Stimulated activated naive CD4-positive, alpha-beta T cell (primary cell): Measurements from ENCODE around the gene CDH5.

Source experiments
- DNase-seq, 6 experiments: peaks; one replicate each; lab custom pipeline; 2025; lab: John Stamatoyannopoulos, UW

The CDH5 gene

DNA sequence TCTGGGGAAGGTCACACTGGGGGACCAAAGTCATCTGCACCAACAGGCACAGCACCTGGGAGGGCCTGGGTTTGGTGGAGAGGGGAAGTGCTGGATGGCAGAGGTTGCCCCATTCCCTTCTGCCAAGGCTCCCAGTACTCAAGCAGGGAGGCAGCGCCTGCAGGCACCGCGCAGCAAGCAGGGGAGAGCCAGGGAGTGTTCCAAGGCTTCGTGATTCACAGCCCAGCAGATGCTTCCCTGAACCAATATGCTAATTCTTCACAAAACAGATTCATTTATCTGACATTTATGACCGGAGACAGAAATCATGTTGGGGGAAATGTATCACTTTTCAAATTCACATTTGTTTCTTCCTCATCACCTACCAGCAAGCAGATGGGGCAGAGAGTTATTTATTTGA, 13.4 kb upstream of the CDH5 start:
- no peak for DNase-seq

DNA sequence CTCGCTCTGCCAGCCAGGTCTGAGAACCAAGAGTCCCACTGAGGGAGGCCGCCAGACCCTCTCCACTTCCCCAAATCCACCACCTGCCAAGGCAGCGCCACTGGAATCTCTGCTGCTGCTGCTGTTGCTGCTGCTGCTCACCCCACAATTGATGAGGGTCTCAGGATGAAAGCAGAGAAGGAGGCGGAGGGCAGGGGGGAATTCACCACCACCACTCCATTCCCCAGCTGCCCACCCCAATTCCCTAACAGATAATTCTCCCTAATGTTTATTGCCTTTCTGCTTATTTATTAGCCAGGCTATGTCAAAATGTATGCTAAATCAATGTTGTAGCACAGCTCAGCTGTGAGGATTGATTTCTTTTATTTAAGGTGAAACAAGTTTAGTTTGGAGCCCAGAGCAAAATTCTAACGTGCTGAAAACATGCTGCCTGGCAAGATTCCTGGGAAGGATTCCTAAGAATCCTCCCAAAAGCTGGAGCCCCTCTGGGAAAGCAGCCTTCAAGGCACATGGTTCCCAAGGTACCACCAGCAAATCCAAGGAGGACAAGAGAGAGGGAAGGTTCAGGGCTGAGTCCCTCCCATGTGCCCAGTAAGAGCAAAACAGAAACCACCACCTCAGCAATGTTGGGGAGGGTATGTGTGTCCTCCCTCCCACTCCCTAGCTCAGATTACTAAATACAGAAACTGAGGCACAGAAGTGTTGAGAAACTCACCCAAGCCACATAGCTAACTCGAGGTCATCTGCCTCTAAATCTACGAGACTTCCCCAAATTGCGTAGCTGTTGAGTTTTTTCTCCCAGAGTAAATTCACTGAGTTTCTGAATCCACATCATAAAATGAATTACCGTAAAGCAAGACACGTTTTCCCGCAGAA, 12.2 kb upstream of the CDH5 start:
- no peak for DNase-seq

DNA sequence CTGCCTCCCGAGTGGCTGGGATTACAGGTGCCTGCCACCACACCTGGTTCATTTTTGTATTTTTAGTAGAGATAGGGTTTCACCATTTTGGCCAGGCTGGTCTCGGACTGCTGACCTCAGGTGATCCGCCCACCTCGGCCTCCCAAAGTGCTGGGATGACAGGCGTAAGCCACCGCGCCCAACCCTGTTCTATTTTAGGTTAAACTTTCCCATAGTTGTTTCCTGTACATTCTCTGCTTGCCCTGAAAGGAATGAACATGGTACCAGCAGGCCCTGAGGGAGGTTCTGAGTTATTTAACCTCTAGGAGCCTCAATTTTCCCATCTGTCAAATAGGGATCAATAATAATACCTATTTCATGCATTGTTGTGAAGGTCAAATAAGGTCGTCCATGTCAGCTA, 11.0 kb upstream of the CDH5 start:
- no peak for DNase-seq

DNA sequence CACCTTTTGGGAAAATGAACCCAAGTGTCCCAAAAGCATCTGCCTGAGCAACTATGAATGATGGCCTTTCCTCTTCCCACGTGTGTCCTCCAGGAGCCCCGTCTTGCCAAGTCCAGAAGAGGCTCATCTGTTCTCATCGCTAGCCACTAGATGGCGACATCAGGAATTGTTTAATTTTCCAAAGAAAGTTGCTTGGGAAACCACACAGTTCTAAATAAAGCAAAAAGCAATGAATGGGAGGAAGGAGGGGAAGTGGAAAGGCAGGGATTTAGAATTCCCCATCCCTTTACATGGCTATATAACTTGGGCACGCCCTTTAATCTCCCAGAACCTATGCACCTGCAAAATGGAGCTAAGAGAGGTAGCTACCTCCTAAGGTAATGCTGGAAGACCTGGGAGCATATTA, 9.0 kb upstream of the CDH5 start:
- DNase-seq: no peak

DNA sequence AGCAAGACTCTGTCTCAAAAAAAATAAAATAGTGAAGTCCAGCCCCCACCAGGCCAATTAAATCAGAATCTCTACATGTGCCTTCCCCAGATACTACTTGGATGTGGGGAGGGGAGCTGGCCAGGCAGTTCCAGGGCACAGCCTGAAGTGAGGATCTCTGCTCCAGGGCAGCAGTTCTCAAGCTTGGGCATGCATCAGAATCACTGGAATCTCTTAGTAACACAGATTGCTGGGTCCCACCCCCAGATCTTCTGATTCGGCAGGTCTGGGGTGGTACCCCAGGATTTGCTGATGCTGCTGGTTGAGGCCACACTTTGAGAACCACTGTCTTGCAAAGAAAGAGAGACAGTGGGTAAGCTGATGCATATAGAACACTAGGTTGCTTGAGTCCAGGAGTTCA, 8.3 kb upstream of the CDH5 start:
- no peak for DNase-seq

DNA sequence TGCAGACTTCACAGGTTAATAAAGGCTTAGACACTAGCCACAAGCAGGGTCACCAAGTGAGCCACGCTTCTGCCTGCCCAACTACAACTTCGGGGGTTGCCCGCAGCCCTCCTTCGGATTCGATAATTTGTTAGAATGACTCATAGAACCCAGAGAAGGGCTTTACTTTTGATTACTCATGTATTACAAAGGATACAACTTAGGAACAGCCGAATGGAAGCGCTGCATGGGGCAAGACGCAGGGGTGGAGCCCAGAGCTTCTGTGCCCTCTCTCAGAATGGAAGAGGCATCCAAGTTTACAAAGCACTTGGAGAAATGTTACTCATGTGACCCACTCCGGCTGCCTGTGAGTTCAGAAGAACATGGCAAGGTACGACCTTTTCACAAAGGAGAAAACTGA, 7.5 kb upstream of the CDH5 start:
- no peak for DNase-seq

DNA sequence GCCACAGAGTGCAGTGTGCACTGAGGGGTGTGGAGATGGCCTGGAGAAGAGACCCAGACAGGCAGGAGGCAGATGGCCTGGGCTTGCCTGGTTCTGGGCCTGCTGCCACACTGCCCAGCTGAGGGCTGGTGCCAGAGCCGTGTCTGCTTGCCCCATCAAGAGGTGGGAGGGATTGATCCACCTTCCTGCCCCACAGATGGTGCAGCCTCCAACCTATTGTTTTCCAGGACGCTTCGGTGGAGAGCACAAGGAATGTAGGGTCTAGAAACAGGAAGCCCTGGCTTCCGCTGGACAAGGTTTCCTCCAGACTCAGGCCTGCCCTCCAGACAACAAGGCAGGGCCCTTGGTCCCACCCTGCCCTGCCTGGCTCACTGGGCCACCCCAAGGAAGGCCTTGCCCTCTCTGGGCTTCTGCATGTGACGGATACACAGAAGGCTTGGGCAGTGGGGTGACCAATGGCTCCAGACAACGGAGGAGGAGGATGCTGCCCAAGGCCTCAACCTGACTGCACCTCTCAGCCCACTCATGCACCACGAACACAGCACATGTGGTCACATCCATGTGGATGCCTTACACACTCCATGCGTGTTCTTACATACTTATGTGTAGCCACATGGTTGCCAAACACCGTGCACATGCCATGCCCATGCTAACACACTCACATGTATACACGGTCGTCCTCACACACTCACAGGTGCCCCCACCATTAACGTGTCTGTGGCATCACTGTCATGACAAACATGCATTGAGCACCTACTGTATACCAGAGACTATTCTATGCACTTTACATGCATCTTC, 6.5 kb upstream of the CDH5 start:
- DNase-seq: no peak

DNA sequence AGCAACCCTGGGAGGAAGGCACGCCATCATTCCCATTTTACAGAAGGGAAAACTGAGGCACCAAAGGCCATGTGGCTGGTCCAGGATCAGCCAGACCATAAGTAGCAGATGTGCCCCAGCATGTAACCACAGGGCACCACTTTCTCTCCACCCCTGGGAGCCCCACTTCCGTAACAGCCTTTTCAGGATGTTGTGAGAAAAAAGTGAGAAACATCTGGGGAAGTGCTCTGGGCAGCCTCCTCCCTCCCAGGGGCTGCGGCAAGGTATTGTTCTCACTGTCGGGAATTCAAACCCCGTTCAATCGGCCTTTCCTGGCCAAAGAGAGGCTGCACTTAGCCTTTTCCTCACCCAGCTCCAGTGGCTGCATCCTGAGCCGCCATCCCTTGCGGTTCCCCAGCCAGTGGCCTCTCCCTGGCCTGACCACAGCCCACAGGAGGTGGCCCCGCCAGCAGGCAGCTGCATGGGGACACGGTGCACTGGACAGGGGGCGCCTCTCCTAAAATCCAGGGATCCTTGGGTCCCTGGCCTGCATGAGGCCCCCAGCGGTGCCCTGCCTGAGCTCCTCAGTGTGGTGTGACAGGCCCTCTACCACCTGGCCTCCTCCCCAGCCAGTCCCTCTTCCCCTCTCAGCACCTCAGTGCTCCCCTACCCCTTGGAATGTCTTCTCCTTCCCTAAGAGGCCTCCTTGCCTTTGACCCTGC, 5.7 kb upstream of the CDH5 start:
- DNase-seq: no peak

DNA sequence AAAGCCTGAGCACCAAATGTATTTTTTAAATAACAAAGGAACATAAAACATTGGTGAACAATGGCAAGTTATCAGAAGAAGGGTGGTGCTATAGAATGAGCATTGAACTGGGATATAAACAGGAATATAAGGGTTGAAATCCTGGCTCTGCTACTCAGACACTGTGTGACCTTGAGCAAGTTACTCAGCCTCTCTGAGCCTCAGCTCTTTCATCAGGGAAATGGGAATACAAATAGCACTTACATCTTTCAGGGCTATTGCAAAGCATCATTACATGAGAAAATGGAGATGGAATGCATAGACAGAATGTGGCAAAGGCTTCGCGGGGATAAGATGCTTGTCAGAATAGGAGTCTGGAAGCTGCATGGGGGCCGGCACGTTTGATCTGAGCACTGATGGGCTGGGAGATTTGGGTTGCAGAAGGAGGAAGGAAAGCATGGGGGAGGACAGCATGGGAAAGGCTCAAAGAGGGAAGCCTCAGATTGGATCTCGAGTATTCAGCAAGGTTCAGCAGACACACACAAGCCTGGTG, 4.8 kb upstream of the CDH5 start:
- no peak for DNase-seq

DNA sequence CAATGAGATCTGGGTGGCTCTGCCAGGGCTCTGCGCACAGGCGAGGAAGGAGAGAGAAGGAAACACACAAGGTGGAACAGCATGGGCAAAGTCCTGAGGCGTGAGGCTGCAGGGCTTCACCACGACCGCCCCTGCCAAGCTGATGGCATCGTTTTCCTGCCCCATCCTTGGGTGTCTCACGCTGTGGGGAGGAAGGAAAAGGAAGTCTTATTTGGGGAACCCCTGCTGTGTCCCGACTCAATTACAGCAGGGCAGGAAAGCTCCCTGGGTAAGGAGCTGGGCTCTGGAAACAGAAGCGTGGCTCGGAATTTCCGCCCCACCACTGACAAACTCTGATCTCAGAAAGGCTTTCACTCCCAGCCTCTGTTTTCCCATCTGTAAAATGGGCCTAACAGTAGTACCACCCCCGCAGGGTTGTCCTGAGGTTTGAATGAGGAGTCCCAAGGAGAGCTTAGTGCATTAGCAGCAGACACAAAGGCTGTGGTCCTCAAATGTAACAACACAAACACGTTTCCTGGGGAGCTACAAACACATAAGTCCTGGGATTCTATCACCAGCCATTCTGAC, 3.2 kb upstream of the CDH5 start:
- no peak for DNase-seq

DNA sequence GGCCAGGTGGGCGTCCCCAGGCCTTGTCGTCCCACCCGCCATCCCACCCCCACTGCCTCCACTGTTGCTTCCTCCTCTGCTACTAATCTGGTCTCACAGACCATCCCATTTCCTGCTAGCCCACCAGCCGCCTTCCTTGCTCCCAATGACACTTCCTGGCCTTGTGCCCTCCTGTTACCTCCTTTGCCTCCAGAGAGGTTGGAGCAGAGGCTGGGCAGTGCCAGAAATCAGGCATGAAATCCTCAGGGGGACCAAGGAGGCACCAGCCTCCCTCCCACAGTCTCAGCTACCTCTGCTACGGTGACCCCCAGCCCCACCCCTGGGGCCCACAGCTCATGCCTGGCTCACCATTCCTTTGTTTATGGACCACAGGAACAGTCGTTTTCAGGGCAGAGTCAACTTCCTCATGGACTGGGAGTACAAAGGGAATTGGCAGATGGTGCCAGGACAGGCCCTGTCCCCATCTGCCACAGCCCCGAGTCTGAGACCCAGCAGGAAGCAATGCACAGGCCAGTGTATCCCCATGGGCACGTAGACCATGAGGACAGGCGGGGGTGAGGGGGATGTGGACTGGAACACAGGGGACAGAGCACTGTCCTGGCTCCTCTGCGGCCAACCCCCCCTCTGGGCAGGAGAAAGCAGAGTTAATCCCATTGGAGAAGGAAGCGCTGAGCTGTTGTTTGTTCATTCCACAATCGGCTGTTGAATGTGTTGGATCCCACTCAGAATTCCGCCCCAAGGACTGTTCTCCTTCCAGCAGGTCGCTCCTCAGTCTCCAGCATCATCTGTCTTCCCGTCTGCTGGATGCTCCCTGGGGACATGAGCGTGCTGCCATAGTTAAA, 2.2 kb upstream of the CDH5 start:
- DNase-seq: no peak

DNA sequence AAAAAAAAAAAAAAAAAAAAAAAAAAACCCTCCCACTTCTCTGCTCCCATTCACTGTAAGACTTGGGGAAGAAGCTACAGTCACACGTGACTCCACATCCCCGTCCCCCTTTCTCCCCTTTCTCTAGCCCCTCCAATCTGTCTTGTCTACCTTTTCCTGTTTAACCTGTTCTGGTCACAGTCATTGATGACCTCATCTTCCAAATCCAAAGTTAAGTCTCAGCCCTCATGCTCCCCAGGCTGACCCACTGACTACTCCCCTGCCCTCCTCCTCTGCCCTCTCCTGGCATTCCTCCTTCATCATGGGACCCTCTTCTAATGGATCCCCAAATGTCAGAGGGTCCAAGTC, 1.6 kb upstream of the CDH5 start:
- no peak for DNase-seq

DNA sequence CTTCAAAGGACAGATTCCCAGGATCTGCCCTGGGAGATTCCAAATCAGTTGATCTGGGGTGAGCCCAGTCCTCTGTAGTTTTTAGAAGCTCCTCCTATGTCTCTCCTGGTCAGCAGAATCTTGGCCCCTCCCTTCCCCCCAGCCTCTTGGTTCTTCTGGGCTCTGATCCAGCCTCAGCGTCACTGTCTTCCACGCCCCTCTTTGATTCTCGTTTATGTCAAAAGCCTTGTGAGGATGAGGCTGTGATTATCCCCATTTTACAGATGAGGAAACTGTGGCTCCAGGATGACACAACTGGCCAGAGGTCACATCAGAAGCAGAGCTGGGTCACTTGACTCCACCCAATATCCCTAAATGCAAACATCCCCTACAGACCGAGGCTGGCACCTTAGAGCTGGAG, 840 bp upstream of the CDH5 start:
- DNase-seq: no peak

DNA sequence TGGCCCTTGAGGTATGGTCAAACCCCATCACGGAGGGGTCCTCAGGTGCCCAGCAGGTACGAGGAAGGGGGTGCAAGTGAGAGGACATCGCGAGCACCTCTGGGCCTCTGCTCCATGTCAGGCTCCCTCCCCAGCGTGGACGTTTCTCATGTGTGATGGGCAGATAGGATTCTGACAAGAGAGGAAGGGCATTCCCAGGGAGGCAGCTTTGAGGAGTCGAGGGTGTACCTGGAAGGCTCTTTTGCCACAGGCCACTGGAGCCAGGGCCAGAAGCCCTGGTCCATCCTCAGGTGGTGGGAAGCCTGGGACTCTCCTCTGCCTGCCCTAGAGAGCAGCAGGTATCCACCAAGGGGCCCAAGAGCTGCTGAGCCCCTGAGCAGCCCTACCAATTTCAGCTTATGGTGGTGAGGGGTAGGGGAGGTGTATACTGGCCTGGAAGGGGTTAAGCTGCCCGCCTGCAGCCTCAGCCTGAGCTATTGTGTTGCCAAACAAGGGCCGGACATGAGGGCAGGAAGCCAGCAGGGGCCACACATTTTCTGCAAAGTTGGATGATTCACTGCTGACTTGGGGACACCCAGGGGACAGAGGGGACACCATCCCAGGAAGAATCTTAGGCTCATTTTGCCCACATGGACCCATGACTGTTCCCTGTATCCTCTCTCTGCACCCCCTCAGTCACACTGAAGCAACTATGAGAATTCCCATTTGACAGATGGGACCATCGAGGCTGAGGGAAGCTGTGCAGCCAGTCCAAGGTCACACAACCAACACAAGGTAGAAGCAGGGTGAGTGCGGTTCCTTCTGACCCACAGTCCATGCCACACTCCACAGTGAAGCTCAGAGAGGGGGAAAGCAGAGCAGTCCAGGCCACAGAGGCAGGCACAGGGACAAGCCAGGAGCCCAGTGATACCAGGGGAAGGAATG, 1.7 kb downstream of the CDH5 start:
- DNase-seq: no peak

DNA sequence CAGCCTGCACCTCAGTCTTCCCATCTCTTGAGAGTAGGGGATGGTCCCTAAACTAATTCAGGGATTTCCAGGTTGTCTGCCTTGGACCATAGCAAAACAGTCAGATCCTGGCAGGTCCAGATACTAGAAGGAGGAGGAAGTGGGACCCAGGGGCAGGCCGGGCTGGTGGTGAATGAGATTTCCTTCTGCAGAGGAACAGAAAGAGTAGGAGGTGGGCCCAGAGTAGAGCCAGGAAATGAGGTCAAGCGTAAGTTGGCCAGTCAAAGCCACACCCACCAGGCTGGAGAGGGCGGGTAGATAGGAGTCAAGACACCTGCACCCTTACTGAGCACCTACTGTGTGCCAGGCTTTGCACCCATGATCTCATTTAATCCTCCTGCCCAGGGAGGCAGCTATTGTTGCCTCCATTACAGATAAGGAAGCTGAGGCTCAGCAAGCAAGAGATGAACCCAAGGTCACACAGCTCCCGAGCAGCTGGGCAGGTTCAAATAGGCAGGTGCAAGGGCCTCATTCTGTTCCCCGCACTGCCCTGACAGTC, 2.6 kb downstream of the CDH5 start:
- DNase-seq: no peak

DNA sequence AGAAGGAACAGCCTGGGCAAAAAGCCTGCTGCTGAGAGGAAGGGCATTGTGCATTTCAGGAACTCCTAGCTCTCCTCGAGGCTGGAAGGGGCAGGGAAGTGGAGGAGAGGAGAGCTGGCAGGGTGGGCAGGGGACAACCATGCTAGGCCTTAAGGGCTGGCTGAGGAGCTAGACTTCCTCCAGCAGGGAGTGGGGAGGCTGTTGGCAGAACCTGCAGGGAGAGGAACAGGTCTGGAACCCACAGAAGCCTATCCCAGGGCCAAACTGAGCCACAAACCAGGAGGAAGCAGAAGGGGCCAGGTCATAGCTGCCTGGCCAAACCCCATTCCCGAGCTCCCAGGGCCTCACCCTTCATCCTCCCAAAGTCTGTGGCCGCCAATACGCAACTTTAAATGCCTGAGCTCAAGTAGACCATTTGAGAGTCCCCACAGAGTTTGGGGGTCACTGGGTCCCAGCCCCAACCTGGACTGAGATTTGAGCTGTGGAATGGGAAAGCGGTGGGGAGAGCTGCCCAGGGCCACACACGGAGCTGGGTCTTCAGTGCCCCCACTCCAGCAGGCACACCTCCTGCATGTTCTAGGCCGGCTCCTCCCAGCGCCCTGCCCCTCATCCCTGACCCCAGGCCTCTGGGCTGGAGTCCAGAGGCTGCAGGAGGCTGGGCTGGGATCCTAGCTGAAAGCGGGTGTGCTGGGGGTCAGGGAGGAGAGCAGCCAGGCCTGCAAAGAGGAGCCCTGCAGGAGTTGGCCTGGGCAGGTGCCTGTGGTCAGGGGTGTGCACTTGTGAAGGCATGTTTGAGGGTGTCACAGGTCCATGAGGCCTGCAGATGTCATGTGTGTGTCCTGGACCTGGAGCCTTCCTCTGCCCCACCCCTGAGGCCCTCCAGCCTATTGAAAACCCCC, 4.5 kb downstream of the CDH5 start:
- DNase-seq: no peak

DNA sequence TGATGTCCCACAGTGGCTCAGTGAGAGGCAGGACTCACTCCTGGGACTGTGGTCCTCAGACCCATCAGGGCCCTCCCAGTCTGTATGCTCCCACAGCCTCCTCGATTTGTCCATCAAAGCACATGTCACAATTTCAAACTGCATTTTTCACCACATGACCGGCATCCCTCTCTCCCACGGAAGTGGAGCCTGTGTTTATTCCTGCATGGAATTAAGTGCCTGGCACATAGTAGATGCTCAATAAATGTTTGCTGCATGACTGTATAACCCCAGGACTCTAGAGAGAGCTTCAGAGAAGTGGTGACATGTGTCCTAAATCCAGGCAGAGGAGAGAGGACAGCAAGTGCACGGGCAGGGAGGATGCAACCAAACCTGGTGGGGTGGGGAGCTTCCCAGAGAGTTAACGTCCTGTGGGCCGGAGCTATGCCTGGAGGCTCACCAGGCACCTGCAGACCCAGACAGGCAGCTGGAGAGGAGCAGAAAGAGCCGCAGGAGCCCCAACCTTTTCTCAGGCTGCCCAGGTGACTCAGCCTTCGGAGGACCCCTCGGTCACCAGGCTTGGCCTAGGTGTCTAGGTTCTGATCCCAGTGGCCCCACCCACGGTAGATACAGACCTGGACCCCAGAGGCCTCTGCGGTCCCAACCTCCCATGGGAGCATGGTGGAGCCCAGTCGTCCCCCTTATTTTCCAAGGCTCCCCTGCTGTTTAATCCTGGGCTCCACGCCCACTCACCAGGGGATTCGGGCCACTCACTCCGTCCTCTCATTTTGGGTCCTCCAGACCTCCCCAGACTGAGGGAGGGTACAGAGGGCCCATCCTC, 5.8 kb downstream of the CDH5 start:
- DNase-seq: no peak

DNA sequence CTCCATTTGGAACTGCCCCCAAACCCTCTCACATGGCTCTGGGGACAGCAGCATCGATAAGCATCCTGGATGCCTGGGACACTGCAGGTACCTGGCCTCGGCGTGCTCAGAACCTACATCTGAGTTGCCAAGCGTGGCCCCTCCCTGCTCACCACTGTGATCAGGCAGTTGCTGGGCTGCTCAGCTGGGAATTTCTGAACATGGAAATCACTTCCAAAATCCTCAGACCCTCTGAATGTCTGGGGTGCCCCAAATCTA, 6.3 kb downstream of the CDH5 start:
- DNase-seq: no peak
